Hair follicle dermal papilla cell (primary cell): ENCODE data around the gene ANGPTL5. TPM values are rescaled to one million over a fixed set of nuclear protein-coding genes. Genes with fewer than 3 reads are reported as not detected.

Experiments
- total RNA-seq: library from RNA; depleted of rRNA; stranded (reverse); fragments of >200 nt; gene quantifications from 2 replicates; pipeline ENCODE4 v1.2.3, GENCODE V29; 2012

ANGPTL5 gene
- not detected in 2 replicates for total RNA-seq

DNA sequence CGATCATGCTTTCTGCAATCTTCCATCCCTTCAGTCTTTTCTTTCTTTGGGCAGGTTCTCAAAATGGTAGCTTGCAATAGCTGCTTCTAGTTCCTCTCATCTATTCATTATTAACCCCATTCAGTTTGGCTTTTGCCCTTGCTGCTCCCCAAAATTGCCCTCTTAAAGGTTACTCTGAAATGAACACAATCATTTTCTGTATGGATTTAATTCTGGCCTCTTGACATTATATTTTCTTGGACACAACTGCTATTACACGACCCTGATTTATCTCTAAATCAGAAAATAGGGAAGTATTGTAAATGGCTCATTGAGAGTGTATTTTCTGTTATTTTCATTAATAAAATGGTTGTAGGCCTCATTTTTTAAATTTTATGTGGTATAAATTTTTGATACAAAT, at the start of gene ANGPTL5:
Gene ANGPTL5, minus strand, starts transcription at position 101 of the 400 bp plus-strand sequence. CDS start 8,613 bp downstream, outside the sequence.

DNA sequence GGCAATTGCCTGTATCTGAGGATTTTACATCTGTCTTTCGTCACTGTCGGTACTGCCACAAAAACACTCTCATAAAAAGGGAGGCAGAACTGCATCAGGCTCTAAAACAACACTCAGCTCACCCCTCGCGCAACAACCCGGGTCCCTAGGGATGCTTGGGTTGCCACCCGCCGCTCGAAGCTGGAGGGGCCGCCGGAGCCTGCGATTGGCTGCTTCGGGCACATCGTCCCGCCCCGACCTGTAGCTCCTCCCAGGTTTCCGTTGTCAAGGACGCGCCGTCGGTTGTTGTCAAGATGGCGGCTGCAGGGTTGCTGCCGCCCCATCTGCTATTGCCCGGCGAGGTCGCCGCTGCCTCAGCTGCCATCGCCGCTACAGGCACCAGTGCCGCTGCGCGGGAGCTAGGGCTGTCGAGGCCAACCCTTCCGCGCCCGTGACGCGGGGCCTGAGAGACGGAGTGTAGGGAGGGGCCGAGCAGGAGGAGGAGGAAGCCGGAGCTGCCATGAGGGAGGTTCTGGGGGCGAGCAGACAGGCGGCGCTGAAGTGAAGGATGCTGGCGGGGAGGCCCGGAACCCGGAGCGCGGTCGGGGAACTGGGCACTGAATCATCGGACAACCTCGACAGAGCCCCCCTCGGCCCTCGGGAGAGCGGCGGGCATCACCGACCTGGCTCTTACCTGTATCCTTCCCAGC, 1.4 kb downstream of the ANGPTL5 start, which contains the start of gene CEP126:
Gene CEP126, plus strand, starts transcription at position 273 of the 689 bp plus-strand sequence. Its CDS starts 275 bp downstream, at position 548.

Other genes starting within 250 kb of the ANGPTL5 start
- gene CEP126, start 1.5 kb downstream of the ANGPTL5 start, total RNA-seq: 2.6 and 3.7 TPM in 2 replicates
- 6.0 and 7.2 TPM in 2 replicates for gene CFAP300, start 130.9 kb upstream of the ANGPTL5 start, total RNA-seq
- 234 and 295 TPM in 2 replicates for gene YAP1, start 193.9 kb upstream of the ANGPTL5 start, total RNA-seq